ENCODE results near the gene MANSC1. TPM values are rescaled to one million over a fixed set of nuclear protein-coding genes. Genes with fewer than 3 reads are reported as not detected.
A peak's percentile ranks its signal among the peaks of the same experiment; 100 is the strongest.

The MANSC1 gene
- total RNA-seq, 3 donors from 2014 or later (not counting 1 experiment from before 2014, with no cell fraction given), result 0.05 to 0.63 (median 0.25) TPM

DNA sequence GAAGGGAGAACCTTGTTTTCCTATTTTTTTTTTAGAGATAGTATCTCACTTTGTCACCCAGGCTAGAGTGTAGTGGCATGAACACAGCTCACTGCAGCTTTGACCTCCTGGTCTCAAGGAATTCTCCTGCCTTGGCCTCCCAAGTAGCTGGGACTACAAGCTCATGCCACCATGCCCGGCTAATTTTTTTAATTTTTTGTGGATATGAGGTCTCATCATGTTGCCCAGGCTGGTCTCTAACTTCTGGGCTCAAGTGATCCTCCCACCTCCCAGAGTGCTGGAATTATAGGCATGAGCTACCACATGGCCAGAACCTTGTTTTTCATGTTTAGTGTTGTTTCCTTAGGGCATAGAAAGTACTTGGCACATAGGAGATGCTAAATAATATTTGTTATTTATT lies 13.5 kb downstream of the MANSC1 start:
- Mint-ChIP-seq H3K4me1 (peaks cover 20 to 25% of the 10 kb centered on the region in 2 donors), H3K27ac (no peak overlapping the region), H3K9me3 (no peaks in the 10 kb centered on the region), H3K27me3 (ENCODE audit: low read depth in 2 of 2) (peaks cover 11 to 19% of the 10 kb centered on the region in 2 donors), H3K4me3 (no peak overlapping the region), H3K36me3 (no peaks in the 10 kb centered on the region)
- Histone ChIP-seq H3K27me3 (ENCODE audit: control insufficient read depth, insufficient read depth, low read length) (no peaks in the 10 kb centered on the region), H3K9me3 (ENCODE audit: control insufficient read depth, insufficient read depth, low read length) (no peaks in the 10 kb centered on the region), H3K4me1 (ENCODE audit: control insufficient read depth, insufficient read depth, low read length) (peaks cover 11% of the 10 kb centered on the region), H3K36me3 (ENCODE audit: control insufficient read depth, insufficient read depth, low read length) (no peaks in the 10 kb centered on the region), H3K27ac (ENCODE audit: low read length) (no peak overlapping the region), H3K4me3 (ENCODE audit: low read length) (no peak overlapping the region)
- intact Hi-C loops (cut with micrococcal nuclease), result loop anchor here (10.0 kb wide), 1 partner anchor 252 kb away; no protein-coding TSS in a partner anchor
- no peak for ATAC-seq
- WGBS (ENCODE audit: insufficient coverage), result 100% methylated on average over 1 of the region's 1 CpG
- no peak for DNase-seq
- TF ChIP-seq, protein P1, sequence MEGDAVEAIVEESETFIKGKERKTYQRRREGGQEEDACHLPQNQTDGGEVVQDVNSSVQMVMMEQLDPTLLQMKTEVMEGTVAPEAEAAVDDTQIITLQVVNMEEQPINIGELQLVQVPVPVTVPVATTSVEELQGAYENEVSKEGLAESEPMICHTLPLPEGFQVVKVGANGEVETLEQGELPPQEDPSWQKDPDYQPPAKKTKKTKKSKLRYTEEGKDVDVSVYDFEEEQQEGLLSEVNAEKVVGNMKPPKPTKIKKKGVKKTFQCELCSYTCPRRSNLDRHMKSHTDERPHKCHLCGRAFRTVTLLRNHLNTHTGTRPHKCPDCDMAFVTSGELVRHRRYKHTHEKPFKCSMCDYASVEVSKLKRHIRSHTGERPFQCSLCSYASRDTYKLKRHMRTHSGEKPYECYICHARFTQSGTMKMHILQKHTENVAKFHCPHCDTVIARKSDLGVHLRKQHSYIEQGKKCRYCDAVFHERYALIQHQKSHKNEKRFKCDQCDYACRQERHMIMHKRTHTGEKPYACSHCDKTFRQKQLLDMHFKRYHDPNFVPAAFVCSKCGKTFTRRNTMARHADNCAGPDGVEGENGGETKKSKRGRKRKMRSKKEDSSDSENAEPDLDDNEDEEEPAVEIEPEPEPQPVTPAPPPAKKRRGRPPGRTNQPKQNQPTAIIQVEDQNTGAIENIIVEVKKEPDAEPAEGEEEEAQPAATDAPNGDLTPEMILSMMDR (IDR thresholded peaks at IDR 0.05), result no peak

- H3K27me3 Mint-ChIP-seq (ENCODE audit: low read depth in 2 of 2), result peaks cover 16 to 24% of the 10 kb centered on the region in 2 donors
- H3K27ac Mint-ChIP-seq, result no peak overlapping the region
- ATAC-seq (no peak), DNase-seq (no peak)
- no peak overlapping the region for H3K4me3 Mint-ChIP-seq
- H3K9me3 Mint-ChIP-seq, result no peaks in the 10 kb centered on the region
- H3K36me3 ChIP-seq (ENCODE audit: control insufficient read depth, insufficient read depth, low read length), result no peaks in the 10 kb centered on the region
- peaks cover 20 to 25% of the 10 kb centered on the region in 2 donors for H3K4me1 Mint-ChIP-seq
- intact Hi-C loops (cut with micrococcal nuclease), result loop anchor here (10.0 kb wide), 1 partner anchor 251 kb away; no protein-coding TSS in a partner anchor
- H3K4me3 ChIP-seq (ENCODE audit: low read length), result no peak overlapping the region
- no peaks in the 10 kb centered on the region for H3K27me3 ChIP-seq (ENCODE audit: control insufficient read depth, insufficient read depth, low read length)
- peaks cover 11% of the 10 kb centered on the region for H3K4me1 ChIP-seq (ENCODE audit: control insufficient read depth, insufficient read depth, low read length)
- TF ChIP-seq, protein P1 (IDR thresholded peaks at IDR 0.05), result no peak
- H3K9me3 ChIP-seq (ENCODE audit: control insufficient read depth, insufficient read depth, low read length), result no peaks in the 10 kb centered on the region
- no peaks in the 10 kb centered on the region for H3K36me3 Mint-ChIP-seq
- 81% methylated on average over 5 of the region's 5 CpGs for WGBS (ENCODE audit: insufficient coverage)
- no peak overlapping the region for H3K27ac ChIP-seq (ENCODE audit: low read length)
Measured at GRCh38 chr12:12336049-12336411, 14.0 kb downstream of the MANSC1 start.

DNA sequence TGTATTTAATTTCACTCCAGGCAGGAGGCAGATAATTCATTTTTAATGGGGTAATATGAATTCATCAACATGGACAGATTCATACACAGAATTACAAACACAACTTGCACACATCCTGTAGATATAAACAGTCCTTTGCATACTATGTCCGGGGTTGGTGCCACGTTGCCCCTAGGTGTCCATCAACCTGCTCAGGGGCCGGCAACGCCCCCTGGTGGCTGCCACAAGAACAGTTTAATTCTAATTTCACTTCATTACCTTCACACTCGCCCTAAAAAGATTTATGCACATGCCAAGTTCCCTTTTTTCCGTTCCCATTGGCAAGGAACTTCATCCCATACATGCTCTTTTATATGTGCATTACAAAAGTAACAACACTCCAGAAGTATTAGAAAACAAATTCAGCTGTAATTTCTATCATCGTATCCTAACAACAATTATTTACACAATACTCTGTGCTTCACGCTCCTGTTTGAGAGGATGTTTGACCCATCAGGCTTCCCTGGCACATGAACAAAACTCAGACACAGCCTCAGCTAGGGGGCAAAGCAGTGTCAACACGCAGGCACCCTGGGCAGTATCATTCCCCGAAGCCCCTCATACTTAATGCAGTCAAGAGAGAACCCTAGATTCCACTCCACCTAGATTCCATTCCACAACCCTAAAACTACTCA lies 15.5 kb downstream of the MANSC1 start:
- H3K4me3 ChIP-seq (ENCODE audit: low read length), result no peak overlapping the region
- WGBS (ENCODE audit: insufficient coverage), result 35% methylated on average over 10 of the region's 10 CpGs
- H3K4me3 Mint-ChIP-seq, result no peak overlapping the region

More for the DNA sequence above, 15.5 kb downstream of the MANSC1 start:
- DNase-seq (peak; percentile 51 to 82), ATAC-seq (peak; percentile 87 to 93 (median 91))
- H3K27me3 Mint-ChIP-seq (ENCODE audit: low read depth in 2 of 2), result peaks cover 24 to 27% of the 10 kb centered on the region in 2 donors
- TF ChIP-seq, protein P1 (IDR thresholded peaks at IDR 0.05), result peak; percentile 97
- H3K9me3 ChIP-seq (ENCODE audit: control insufficient read depth, insufficient read depth, low read length), result no peaks in the 10 kb centered on the region
- peaks cover 20 to 29% of the 10 kb centered on the region in 2 donors for H3K4me1 Mint-ChIP-seq
- no peak overlapping the region for H3K27ac ChIP-seq (ENCODE audit: low read length)
- no peaks in the 10 kb centered on the region for H3K36me3 Mint-ChIP-seq
- H3K27me3 ChIP-seq (ENCODE audit: control insufficient read depth, insufficient read depth, low read length), result no peaks in the 10 kb centered on the region
- H3K9me3 Mint-ChIP-seq, result no peaks in the 10 kb centered on the region
- intact Hi-C loops (cut with micrococcal nuclease), result loop anchor here (10.0 kb wide), 1 partner anchor 250 kb away; no protein-coding TSS in a partner anchor
- peaks cover 11% of the 10 kb centered on the region for H3K4me1 ChIP-seq (ENCODE audit: control insufficient read depth, insufficient read depth, low read length)
- no peak overlapping the region for H3K27ac Mint-ChIP-seq
- no peaks in the 10 kb centered on the region for H3K36me3 ChIP-seq (ENCODE audit: control insufficient read depth, insufficient read depth, low read length)

All from natural killer cell (primary cell).